ENCODE data around the gene EIF2S2.

The EIF2S2 gene

DNA sequence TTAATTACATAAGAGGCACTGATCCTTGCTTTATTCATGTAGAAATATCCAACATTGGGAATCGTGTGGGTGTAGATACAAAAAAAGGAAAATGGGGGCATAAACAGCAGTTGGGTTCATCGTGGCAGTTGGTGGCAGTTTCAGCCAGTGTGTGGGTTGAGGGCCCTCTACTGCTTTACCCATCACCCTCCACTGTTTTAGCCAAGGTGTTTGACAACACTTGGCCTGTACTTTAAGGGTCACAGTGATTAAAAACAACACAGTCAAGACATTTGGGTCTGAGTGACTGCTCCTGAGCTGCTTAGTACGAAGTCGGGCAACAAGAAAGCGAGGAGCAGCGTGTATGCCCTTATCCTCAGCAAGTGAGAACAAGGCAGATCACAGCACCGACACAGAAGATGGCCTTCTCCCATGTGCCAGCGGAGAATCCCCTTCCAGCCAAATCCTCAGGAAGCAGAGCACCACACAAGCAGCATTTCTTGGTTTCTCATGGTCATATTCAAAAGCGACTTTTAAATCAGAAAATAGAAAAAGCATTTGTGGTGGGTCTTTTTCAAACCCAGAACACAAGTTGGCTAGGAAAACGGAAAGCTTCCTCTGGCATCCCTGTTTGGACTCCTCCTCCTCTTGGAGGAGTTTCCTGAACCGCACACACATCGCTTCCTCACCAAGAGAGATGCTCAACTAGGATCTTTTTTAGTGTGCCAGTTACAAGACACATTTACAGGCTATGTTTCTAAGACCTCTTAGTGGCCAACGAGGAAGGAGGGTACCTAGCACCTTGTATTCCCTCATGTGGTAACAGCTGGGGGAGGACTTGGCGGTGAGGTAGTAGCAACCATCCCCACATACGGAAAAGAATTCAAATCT lies 23.5 kb downstream of the EIF2S2 start:
- Histone ChIP-seq H3K27me3 (ENCODE audit: insufficient read depth, low read depth, severe bottlenecking) (no peaks in the 10 kb centered on the region), H3K36me3 (peaks cover 80% of the 10 kb centered on the region), H3K9me3 (ENCODE audit: severe bottlenecking) (no peaks in the 10 kb centered on the region), H3K4me3 (ENCODE audit: low read depth, low read length) (no peak overlapping the region), H3K27ac (no peak overlapping the region)
- TF ChIP-seq, protein P1, sequence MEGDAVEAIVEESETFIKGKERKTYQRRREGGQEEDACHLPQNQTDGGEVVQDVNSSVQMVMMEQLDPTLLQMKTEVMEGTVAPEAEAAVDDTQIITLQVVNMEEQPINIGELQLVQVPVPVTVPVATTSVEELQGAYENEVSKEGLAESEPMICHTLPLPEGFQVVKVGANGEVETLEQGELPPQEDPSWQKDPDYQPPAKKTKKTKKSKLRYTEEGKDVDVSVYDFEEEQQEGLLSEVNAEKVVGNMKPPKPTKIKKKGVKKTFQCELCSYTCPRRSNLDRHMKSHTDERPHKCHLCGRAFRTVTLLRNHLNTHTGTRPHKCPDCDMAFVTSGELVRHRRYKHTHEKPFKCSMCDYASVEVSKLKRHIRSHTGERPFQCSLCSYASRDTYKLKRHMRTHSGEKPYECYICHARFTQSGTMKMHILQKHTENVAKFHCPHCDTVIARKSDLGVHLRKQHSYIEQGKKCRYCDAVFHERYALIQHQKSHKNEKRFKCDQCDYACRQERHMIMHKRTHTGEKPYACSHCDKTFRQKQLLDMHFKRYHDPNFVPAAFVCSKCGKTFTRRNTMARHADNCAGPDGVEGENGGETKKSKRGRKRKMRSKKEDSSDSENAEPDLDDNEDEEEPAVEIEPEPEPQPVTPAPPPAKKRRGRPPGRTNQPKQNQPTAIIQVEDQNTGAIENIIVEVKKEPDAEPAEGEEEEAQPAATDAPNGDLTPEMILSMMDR (IDR thresholded peaks at IDR 0.05; ENCODE audit: low read depth, low read length) = no peak
- no peak for DNase-seq

DNA sequence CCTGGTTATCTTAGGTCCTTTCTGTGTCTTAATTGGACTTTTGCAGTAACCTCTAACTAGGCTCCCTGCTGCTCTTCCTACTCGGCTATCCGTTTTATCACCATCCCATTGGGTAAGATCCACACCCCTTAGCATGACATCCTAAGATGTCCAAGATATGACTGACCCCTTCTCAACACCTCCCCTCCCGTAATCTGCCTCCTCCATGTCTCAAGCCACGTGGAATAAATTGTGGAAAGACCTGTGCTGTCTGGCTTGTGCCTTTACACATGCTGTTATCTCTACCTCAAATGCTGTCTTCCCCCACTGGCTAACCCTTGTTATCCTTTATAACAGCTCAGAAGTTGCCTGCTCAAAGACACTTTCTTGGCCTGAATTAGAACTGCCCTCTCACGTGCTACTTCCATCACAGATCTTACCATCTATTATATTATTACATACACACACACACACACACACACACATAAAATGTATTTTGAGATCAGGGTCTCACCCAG lies 26.5 kb downstream of the EIF2S2 start:
- H3K36me3 ChIP-seq = peaks cover 73% of the 10 kb centered on the region
- TF ChIP-seq, protein P1 (IDR thresholded peaks at IDR 0.05; ENCODE audit: low read depth, low read length) = no peak
- no peak overlapping the region for H3K4me3 ChIP-seq (ENCODE audit: low read depth, low read length)
- H3K27me3 ChIP-seq (ENCODE audit: insufficient read depth, low read depth, severe bottlenecking) = no peaks in the 10 kb centered on the region
- no peak for DNase-seq
- H3K9me3 ChIP-seq (ENCODE audit: severe bottlenecking) = no peaks in the 10 kb centered on the region
- H3K27ac ChIP-seq = no peak overlapping the region

DNA sequence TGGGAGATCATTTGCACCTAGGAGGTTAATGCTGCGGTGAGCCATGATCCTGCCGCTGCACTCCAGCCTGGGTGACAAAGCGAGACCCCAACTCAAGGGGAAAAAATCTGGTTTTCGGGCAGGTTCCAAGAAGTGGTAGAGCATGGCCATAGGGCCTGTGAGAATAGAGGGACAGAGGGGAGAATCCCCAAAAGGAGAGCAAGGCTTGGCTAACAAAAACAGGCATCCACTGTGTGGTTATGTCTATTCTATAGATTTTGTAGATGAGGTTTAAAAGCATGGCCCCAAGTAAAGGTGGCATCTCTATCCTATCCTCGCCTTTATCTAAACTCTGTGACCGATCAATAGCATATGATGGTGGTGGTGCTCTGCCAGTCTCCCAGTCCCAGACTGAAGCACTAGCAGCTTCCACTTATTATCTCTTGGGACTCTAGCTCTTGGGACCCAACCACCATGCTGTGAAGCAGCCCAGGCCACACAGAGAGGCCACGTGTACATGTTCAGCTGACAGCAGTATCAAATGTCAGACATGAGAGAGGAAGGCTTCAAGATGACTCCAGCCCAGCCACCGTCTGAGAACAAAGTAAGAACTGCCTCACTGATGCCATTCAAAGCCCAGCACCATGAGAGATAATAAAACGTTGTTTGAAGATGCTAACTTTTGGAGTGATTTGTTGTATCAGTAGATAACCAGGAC lies 27.7 kb downstream of the EIF2S2 start:
- Histone ChIP-seq H3K36me3 (peaks cover 64% of the 10 kb centered on the region), H3K27me3 (ENCODE audit: insufficient read depth, low read depth, severe bottlenecking) (no peaks in the 10 kb centered on the region), H3K27ac (no peak overlapping the region), H3K9me3 (ENCODE audit: severe bottlenecking) (no peaks in the 10 kb centered on the region), H3K4me3 (ENCODE audit: low read depth, low read length) (no peak overlapping the region)
- TF ChIP-seq, protein P1 (IDR thresholded peaks at IDR 0.05; ENCODE audit: low read depth, low read length) = no peak
- DNase-seq = no peak

DNA sequence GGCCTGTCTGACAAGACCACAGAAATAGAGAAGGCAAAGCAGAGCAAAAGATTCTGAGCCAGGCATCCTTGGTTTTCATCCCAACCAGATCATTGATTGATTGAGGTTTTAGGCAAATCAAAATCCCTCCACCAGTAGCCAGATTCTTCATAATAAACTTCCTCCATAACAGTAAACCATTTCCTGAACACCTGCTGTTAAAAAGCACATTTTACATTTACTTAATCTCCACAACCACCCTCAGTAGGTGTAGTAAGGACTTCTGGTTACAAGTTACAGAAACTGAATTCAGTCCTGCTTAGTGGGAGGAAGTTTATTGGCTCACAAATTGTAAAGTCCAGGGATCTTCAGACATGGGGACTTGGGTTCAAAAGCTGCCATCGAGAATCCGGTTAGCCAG lies 28.3 kb downstream of the EIF2S2 start:
- Histone ChIP-seq H3K27ac (no peak overlapping the region), H3K36me3 (peaks cover 64% of the 10 kb centered on the region)

DNA sequence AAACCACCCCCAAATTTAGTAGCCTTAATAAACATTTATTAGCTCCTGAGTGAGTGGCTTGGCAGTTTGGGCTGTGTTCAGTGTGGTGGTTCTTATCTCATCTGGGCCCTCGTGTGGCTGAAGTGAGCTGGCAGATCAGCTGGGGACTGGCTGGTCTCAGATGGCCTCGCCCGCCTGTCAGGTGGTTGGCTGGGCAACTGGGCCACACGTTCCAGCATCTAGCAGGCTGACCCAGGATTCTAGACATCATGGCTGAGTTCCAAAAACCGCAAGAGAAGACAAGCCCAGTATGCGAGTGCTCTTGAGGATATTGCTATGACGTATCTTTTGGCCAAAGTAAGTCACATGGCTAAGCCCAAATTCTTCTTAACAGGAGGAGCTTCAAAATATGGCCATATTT lies 28.9 kb downstream of the EIF2S2 start:
- H3K36me3 ChIP-seq = peaks cover 63% of the 10 kb centered on the region
- H3K4me3 ChIP-seq (ENCODE audit: low read depth, low read length) = no peak overlapping the region
- no peak overlapping the region for H3K27ac ChIP-seq
- no peaks in the 10 kb centered on the region for H3K9me3 ChIP-seq (ENCODE audit: severe bottlenecking)
- no peaks in the 10 kb centered on the region for H3K27me3 ChIP-seq (ENCODE audit: insufficient read depth, low read depth, severe bottlenecking)
- DNase-seq = no peak
- TF ChIP-seq, protein P1 (IDR thresholded peaks at IDR 0.05; ENCODE audit: low read depth, low read length) = no peak

More for the DNA sequence above, 28.3 kb downstream of the EIF2S2 start:
- TF ChIP-seq, protein P1 (IDR thresholded peaks at IDR 0.05; ENCODE audit: low read depth, low read length) = no peak
- Histone ChIP-seq H3K4me3 (ENCODE audit: low read depth, low read length) (no peak overlapping the region), H3K9me3 (ENCODE audit: severe bottlenecking) (no peaks in the 10 kb centered on the region), H3K27me3 (ENCODE audit: insufficient read depth, low read depth, severe bottlenecking) (no peaks in the 10 kb centered on the region)
- DNase-seq = no peak
